HepG2 (cell line): ENCODE data around the gene MYO1B. TPM values are rescaled to one million over a fixed set of nuclear protein-coding genes. Genes with fewer than 3 reads are reported as not detected.

ENCODE experiments used
- ATAC-seq: fragments of 200-7000 bp; cut with Tn5 transposase; 3 replicates; pipeline ENCODE4 v1.9.1; 2020; ENCODE audit warnings: mild to moderate bottlenecking, moderate library complexity
- BruUV-seq: library from RNA; stranded (reverse); fragments of 400-500 nt; replicated peaks from 2 replicates; lab custom pipeline; 2021; lab: Mats Ljungman, UMichigan
- CTCF ChIA-PET: fragments of 300-600 bp; formaldehyde crosslinking; extraction: SDS; loops from one replicate; lab custom pipeline; 2021; ENCODE audit warnings: low total read pairs, inconsistent platforms, low intra/inter-chr PET ratio; lab: Yijun Ruan, JAX
- POLR2A ChIA-PET: fragments of 350-600 bp; sonication (Branson Sonifier 250); formaldehyde crosslinking; loops from one replicate; lab custom pipeline; 2020; ENCODE audit warnings: antibody characterized with exemption, inconsistent platforms; lab: Yijun Ruan, JAX
- DNase-seq: peaks from one replicate; pipeline ENCODE4 v3.0.0-alpha.2; 2015; ENCODE audit warnings: low spot score
- FAIRE-seq: peaks from 3 replicates; lab custom pipeline; 2011; peaks lifted over from hg19 to GRCh38; lab: Jason Lieb, UNC
- H2AFZ ChIP-seq: one replicate; pipeline ENCODE4 v1.6.1; 2011; ENCODE audit warnings: low read length, inconsistent platforms
- H3K27ac ChIP-seq: fragments of 300-600 bp; 3 replicates; pipeline ENCODE4 v1.8.0; 2011; ENCODE audit warnings: mixed run types, mild to moderate bottlenecking, mixed read lengths, low read length, inconsistent platforms; ENCODE audit not compliant: insufficient read depth; ENCODE audit errors: extremely low read length
- H3K27me3 ChIP-seq, 2 experiments: fragments of 200-600 bp in 1 of 2; 2 replicates in 1 of 2; 3 replicates in 1 of 2; pipeline versions ENCODE4 v1.6.0 to v1.8.0; 2011; ENCODE audit warnings: low read length in 2 of 2, mild to moderate bottlenecking in 2 of 2, moderate library complexity in 2 of 2, inconsistent platforms in 1 of 2; ENCODE audit not compliant: insufficient read depth in 2 of 2, control insufficient read depth in 1 of 2
- H3K36me3 ChIP-seq, 2 experiments: fragments of 200-600 bp in 1 of 2; replicated peaks in 1 of 2; 2 replicates in 1 of 2; 3 replicates in 1 of 2; pipeline versions ENCODE4 v1.5.1 to v1.8.0; 2011; ENCODE audit warnings: low read length in 2 of 2, inconsistent platforms in 1 of 2; ENCODE audit not compliant: insufficient read depth in 2 of 2, control insufficient read depth in 1 of 2
- H3K4me1 ChIP-seq: 2 replicates; pipeline ENCODE4 v1.5.1; 2012; ENCODE audit warnings: low read length, inconsistent platforms; ENCODE audit not compliant: insufficient read depth
- H3K4me2 ChIP-seq: 2 replicates; pipeline ENCODE4 v1.6.0; 2011; ENCODE audit warnings: low read depth, low read length, inconsistent platforms
- H3K4me3 ChIP-seq, 3 experiments: fragments of 200-600 bp in 1 of 3; sonication (generic), shearing (Covaris generic) in 1 of 3; replicated peaks in 1 of 3; 2 replicates each; pipeline ENCODE4 v1.5.1; 2011 to 2016; ENCODE audit warnings: low read length in 3 of 3, inconsistent platforms in 2 of 3, low read depth in 2 of 3, mild to moderate bottlenecking in 2 of 3, control low read depth in 1 of 3, mixed read lengths in 1 of 3; ENCODE audit not compliant: insufficient read depth in 1 of 3
- H3K79me2 ChIP-seq: one replicate; pipeline ENCODE4 v1.6.1; 2011; ENCODE audit warnings: low read length, inconsistent platforms; ENCODE audit not compliant: insufficient read depth
- H3K9ac ChIP-seq: 2 replicates; pipeline ENCODE4 v1.6.0; 2011; ENCODE audit warnings: mild to moderate bottlenecking, low read depth, low read length, inconsistent platforms; ENCODE audit not compliant: insufficient read depth
- H3K9me3 ChIP-seq: 2 replicates; pipeline ENCODE4 v1.5.1; 2012; ENCODE audit warnings: mild to moderate bottlenecking, low read length
- H4K20me1 ChIP-seq: 2 replicates; pipeline ENCODE4 v1.6.0; 2011; ENCODE audit warnings: inconsistent platforms, mild to moderate bottlenecking, low read length, moderate library complexity; ENCODE audit not compliant: insufficient read depth
- AHR ChIP-seq: IDR thresholded peaks from 2 replicates; pipeline ENCODE4 v1.6.1; 2018; ENCODE audit warnings: missing genetic modification reagents, missing compliant biosample characterization
- AKAP8 ChIP-seq: sonication (generic); formaldehyde crosslinking; IDR thresholded peaks from 2 replicates; pipeline ENCODE4 v1.5.1; 2020; ENCODE audit warnings: mild to moderate bottlenecking, missing genetic modification reagents
- CTCF ChIP-seq: sonication (generic); formaldehyde crosslinking; IDR thresholded peaks from 2 replicates; pipeline ENCODE4 v1.5.0; 2020; ENCODE audit warnings: mild to moderate bottlenecking, missing genetic modification reagents, moderate library complexity
- DNMT1 ChIP-seq: sonication (generic); formaldehyde crosslinking; IDR thresholded peaks from 2 replicates; pipeline ENCODE4 v1.5.1; 2020; ENCODE audit warnings: mild to moderate bottlenecking, missing genetic modification reagents
- ERF ChIP-seq: IDR thresholded peaks from 2 replicates; pipeline ENCODE4 v1.6.1; 2018; ENCODE audit warnings: missing biosample characterization, missing genetic modification reagents
- NR3C1 ChIP-seq: sonication (generic); formaldehyde crosslinking; IDR thresholded peaks from 2 replicates; pipeline ENCODE4 v1.4.0; 2020; ENCODE audit warnings: missing genetic modification reagents
- RARG ChIP-seq: sonication (generic); formaldehyde crosslinking; IDR thresholded peaks from 2 replicates; pipeline ENCODE4 v1.4.0; 2020; ENCODE audit warnings: low read depth, mild to moderate bottlenecking, missing genetic modification reagents
- SRSF1 ChIP-seq: fragments of 200-400 bp; formaldehyde crosslinking; optimal IDR thresholded peaks from 2 replicates; pipeline ENCODE3; 2017; ENCODE audit warnings: mild to moderate bottlenecking, low read depth, low read length, moderate library complexity
- TFDP1 ChIP-seq: IDR thresholded peaks from 2 replicates; pipeline ENCODE4 v1.6.1; 2016; ENCODE audit warnings: missing compliant biosample characterization, missing genetic modification reagents, borderline replicate concordance
- THAP7 ChIP-seq: sonication (generic); formaldehyde crosslinking; IDR thresholded peaks from 2 replicates; pipeline ENCODE4 v1.8.1; 2023; ENCODE audit warnings: mild to moderate bottlenecking, missing genetic modification reagents
- ZBTB10 ChIP-seq: sonication (generic); formaldehyde crosslinking; IDR thresholded peaks from 2 replicates; pipeline ENCODE4 v1.4.0; 2020; ENCODE audit warnings: missing genetic modification reagents, borderline replicate concordance
- ZBTB39 ChIP-seq: sonication (generic); formaldehyde crosslinking; IDR thresholded peaks from 2 replicates; pipeline ENCODE4 v1.5.0; 2020; ENCODE audit warnings: missing genetic modification reagents
- ZNF468 ChIP-seq: sonication (generic); formaldehyde crosslinking; IDR thresholded peaks from 2 replicates; pipeline ENCODE4 v1.8.0; 2022; ENCODE audit warnings: mild to moderate bottlenecking, moderate library complexity, missing genetic modification reagents
- WGBS: methylation state at CpG from one replicate; pipeline ENCODE4 v1.1.6; 2017; ENCODE audit warnings: low lambda C conversion rate; 5-methylcytosine and 5-hydroxymethylcytosine counted together
- in situ Hi-C: cut with HindIII; loops from 2 replicates; pipeline ENCODE4 v1.10.0; 2017; ENCODE audit warnings: low pct_unique_long_range_greater_than_20kb; ENCODE audit not compliant: extremely low pct_ligation_motif_present
- intact Hi-C: fragments of 100-400 bp; cut with micrococcal nuclease; formaldehyde crosslinking; loops from one replicate; pipeline ENCODE4 v1.10.0; 2022; ENCODE audit not compliant: unreplicated experiment
- polyA plus RNA-seq, 8 experiments: library from polyadenylated mRNA; depleted of rRNA in 3 of 8; stranded (reverse) in 7 of 8; unstranded in 1 of 8; fragments of >200 nt; fragmentation: Illumina TruSeq in 4 of 8; extraction: Trizol in 4 of 8; gene quantifications; 2 replicates each; pipeline versions ENCODE4 v1.2.1 to v1.2.3, GENCODE V29; 2011 to 2016; ENCODE audit warnings: low read depth in 4 of 8, missing spikeins in 1 of 8, mixed read lengths in 1 of 8; ENCODE audit not compliant: insufficient read depth in 1 of 8
- total RNA-seq, 5 experiments: library from RNA; depleted of rRNA; stranded (reverse); fragments of >200 nt; fragmentation: Illumina TruSeq; extraction: Trizol; gene quantifications; 2 replicates each; pipeline ENCODE4 v1.2.3, GENCODE V29; 2016; ENCODE audit warnings: low read depth in 1 of 5

The MYO1B gene
- total and polyA plus RNA-seq, 2 of the 13 experiments (the other 11 are each of a cell fraction or from before 2014, with no cell fraction given) = 36.9 to 89.8 TPM

- H3K4me3 ChIP-seq = no peak overlapping the region
- 0 out of 5 replicates have a peak, but pooled peaks cover 0 to 2% of the 10 kb centered on the region in 2 experiments for H3K27me3 ChIP-seq
- H4K20me1 ChIP-seq = no peaks in the 10 kb centered on the region
- CTCF ChIA-PET = no interaction called here
- no peak for TF ChIP-seq NR3C1 (CRISPR knock-in tag)
- TF ChIP-seq ZBTB10 = no peak
- TF ChIP-seq TFDP1 (CRISPR knock-in tag) = no peak
- TF ChIP-seq DNMT1 = no peak
- TF ChIP-seq SRSF1 = no peak
- no peak for TF ChIP-seq CTCF (CRISPR knock-in tag)
- TF ChIP-seq RARG (CRISPR knock-in tag) = no peak
- no peak for TF ChIP-seq ZNF468 (CRISPR knock-in tag)
- TF ChIP-seq AHR (CRISPR knock-in tag) = no peak
- TF ChIP-seq ZBTB39 (CRISPR knock-in tag) = no peak
- TF ChIP-seq AKAP8 (CRISPR knock-in tag) = no peak
- no peak for TF ChIP-seq ERF (CRISPR knock-in tag)
- no peak for TF ChIP-seq THAP7 (CRISPR knock-in tag)
- ATAC-seq (no peak), FAIRE-seq (no peak), DNase-seq (no peak)
- no peaks in the 10 kb centered on the region for H3K9me3 ChIP-seq
- POLR2A ChIA-PET = no interaction called here
- no peaks in the 10 kb centered on the region for H3K36me3 ChIP-seq
- no TSS peak for BruUV-seq
- H3K79me2 ChIP-seq = no peaks in the 10 kb centered on the region
- intact Hi-C loops = no loop called here
- H3K4me1 ChIP-seq = peaks cover 18% of the 10 kb centered on the region
- no peak overlapping the region for H2AFZ ChIP-seq
- H3K4me2 ChIP-seq = no peak overlapping the region
- 62% methylated on average over 4 of the region's 4 CpGs for WGBS
- no peak overlapping the region for H3K9ac ChIP-seq
- in situ Hi-C loops = no loop called here
- H3K27ac ChIP-seq = no peak overlapping the region
Measured at GRCh38 chr2:191432121-191432520, 186.9 kb downstream of the MYO1B start.
